ENCODE measurements around the gene PCARE.
"Not testable (repeated sequence)": the region's sequence is repeated elsewhere in the genome, so short reads cannot be mapped to it uniquely, and the experiment has no call there.

PCARE gene

DNA sequence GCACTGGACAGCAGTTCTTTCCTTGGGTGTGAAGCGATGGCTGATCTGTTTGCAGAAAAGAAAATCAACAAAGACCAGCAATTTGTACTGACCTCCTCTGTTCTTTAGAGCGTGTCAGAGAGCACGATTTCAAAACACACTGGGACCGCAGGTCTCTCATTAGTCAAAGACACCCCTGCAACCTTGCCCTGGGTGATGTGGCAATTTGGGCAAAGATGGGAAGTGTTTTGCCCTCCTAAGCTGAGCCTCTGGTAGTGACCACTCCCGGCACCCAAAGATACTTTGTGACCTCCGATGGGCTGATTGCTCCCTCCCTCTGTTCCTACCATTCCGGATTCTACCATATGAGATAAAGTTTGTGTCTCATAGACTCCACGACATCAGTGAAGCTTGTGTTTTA, 22.6 kb upstream of the PCARE start:
- DNase-seq (ENCODE audit: low read depth) = no peak

DNA sequence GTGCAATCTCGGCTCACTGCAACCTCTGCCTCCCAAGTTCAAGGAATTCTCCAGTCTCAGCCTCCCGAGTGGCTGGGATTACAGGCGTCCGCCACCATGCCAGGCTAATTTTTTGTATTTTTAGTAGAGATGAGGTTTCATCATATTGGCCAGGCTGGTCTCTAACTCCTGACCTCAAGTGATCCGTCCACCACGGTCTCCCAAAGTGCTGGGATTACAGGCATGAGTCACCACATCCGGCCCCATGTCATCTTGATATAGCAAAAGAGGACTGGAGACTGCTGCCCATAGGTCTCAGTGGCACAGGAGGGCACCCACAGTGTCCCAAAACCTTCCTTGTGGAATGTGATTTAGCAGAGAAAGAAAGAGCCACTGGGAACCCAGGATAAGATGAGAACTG, 16.0 kb upstream of the PCARE start:
- DNase-seq (ENCODE audit: low read depth) = not testable (repeated sequence)

DNA sequence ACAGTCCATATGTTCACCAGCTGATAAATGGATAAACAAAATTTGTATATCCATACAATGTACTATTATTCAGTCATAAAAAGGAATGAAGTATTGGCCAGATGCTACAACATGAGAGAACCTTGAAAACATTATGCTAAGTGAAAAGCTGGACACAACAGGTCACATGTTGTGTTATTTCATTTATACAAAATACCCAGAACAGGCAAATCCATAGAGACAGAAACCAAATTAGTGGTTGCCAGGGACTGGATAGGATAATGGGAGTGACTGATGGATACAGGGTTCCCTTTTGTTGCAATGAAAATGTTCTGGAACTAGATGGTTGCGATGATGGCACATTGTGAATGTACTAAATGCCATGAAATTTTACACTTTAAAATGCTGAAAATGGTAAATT, 10.2 kb upstream of the PCARE start:
- DNase-seq (ENCODE audit: low read depth) = no peak

DNA sequence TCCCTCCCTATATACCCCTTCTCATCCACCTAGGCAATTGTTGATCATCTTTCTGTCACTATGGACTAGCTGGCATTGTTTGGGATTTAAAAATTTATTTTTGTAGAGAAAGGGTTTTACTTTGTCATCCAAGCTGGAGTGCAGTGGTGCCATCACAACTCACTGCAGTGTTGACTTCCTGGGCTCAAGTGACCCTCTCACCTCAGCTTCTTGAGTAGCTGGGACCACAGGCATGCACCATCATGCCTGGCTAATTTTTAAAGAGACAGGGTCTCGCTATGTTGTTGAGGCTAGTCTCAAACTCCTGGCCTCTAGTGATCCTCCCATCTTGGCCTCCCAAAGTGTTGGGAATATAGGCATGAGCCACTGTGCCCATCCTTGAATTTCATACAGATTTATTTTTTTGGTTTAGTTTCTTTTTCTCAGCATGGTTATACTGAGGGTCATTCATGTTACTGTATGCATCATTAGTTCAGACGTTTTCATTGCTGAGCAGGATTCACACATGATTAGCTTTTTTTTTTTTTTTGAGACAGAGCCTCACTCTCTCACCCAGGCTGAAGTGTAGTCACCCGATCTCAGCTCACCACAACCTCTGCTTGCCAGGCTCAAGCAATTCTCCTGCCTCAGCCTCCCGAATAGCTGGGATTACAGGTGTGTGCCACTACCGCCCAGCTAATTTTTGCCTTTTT, 8.6 kb upstream of the PCARE start:
- DNase-seq (ENCODE audit: low read depth) = no peak

DNA sequence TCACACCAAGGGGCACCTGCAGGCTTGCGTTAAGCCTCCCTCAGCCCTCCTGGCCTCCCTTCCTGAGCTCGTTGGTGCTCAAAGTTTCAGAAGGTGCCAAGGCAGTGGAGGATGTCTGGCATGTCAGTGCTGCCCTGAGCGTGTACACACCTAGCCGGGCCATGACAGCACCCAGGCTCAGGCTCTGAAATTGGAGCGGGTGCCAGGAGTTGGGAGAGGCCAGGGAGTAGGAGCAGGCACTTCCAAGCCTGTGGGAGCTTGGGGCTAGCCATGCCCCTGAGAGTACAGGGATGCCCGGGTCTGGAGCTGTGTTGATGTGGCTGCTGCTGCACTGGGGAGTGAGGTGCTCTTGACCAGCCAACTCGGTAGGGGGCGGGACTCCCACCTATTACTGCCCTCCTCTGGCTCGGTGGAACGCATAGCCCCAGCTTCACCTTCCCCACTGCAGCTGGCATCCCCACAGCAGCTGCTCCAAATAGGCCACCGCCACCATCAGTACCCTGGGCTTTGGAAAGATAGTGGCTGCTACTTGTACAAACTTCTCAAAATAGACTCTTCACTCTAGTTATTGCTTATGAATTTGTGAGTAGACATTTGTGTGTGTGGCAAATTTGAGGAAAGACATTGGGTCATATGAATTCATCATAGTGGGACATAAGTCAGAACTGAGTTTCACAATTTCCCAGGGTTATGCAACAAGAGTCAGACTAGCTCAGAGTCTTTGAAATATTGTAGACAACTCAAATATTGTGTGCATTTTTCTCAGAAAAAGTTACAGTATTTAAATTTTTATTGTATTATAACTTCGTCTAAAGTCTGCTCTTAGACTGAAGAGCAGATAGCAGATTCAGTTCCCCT, 6.8 kb upstream of the PCARE start:
- peak; percentile 26 for DNase-seq (ENCODE audit: low read depth)

DNA sequence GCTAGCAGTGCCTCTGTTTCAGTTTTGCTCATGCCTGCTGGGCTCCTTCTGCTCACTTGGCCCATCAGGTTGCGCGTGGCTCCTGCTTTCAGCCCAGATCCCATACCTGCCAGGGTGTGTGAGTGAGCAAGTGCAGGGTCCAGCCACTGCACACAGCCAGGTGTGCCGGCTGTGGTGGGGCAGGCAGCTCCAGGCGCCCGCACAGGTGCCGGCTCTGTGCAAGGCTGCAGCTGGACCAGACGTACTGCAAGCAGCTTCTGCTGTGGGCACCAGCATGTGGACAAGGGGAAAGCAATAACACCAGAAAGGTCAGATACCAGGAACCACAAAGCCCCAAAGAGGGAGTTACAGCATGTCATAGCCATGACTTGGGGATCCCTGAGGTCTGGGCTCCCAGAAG, 5.6 kb upstream of the PCARE start:
- no peak for DNase-seq (ENCODE audit: low read depth)

DNA sequence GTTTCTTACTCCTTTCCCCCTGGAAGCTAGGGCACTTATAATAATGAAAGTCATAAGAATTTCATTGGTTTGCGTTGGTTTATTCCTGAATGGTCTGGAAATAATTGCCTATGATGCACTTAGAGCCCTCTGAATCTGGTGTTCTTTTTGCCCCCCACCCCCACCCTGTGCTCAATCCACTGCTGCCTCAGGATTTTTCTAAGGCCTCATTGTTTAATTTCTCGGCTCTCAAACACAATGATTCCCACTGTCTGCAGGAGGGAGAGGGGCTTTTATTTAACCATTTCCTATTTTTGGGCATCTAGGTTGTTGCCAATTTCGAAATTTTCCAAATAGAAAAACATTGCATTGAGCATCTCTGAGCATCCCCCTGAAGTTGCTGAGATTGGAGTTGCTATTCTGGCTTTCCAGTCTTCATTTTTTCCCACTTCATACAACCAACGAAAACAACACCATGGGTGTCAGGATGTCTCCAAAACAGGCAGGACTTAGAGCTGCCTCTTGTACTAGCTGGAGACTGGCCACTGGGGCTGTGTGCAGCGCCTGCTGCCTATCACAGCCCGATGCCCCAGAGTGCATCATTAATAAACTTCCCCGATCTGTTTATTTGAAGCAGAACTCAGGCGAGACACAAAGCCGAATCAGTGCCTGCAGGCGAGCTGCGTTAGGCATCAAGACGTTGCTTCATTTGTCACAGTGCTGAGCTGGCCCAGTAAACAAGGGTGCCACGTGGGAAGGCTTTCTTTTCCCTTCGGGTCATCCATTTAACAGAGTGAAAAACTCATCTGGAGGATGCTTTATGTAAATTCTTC, 1.8 kb upstream of the PCARE start:
- no peak for DNase-seq (ENCODE audit: low read depth)

DNA sequence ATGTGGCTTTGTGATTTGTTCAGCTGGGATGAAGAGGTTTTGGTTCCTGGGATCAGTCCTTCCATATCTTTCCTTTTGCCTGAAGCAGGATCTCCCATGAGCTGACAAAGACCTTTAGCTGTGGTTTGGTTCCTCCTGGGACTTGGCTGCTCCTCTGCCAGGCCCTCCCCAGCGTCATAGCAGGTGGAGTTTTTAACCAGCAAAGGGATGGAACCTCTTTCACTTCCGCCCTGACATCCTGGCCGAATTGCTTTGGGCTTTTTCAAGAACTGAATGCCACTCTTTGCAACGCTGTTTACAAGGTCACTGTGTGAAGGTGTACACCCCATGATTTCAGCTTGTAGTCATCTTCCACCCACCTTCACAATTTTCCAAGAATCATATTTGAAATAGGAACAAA, 390 bp downstream of the PCARE start:
- DNase-seq (ENCODE audit: low read depth) = no peak

DNA sequence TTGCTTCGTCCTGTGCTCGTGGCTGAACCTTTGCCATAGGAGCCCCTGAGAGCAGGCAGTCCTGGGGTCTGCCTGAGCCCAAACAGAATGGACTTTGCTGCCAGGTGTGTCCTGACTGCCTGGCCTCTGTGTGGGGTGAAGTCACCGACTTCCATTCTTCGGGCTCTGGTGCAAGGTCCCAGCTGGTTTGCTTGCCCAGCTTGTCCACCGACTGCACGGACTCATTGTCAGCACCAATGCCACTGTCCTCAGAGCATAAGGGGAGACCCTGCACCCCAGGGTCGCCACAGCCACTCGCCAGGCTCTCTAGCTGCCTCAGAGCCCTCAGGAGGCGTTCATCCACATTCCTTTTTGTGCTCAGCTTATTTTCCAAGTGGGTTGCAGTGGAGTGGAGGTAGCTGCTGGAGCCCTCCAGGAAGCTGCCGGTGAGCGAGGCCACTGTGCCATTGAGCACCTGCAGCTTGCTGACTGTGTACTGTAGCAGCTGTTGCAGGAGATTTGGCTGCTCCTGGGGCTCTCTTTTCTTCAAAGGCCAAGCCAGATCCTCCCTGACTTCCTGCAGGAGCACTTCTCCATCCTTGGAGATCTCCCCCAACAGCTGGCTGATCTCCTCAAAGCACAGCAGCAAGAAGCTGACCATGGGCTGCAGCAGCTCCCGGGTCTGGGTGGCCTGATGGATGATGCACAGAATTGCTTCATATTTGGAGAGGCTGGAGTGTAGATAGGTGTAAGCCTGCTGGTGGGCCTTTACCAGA, 1.2 kb downstream of the PCARE start:
- DNase-seq (ENCODE audit: low read depth) = no peak

DNA sequence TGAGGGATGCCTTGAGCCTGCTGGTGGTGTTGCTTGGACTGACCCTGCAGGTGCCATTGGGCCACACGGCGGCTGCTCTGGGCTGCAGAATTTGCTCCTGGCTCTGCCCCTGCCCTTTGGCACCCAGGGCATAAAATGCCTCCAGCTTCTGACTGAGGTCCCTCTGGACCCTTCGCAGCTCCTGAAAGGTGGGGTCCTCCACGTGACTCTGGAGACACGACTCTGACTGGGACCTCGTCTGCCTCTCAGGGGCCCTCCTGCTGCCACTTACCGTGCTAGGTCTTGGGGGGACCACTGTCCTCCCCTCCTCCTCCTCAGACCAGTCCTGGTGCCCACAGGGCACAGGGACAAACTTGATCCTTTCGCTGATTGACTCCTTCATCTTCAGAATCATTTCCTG, 2.1 kb downstream of the PCARE start:
- DNase-seq (ENCODE audit: low read depth) = no peak

DNA sequence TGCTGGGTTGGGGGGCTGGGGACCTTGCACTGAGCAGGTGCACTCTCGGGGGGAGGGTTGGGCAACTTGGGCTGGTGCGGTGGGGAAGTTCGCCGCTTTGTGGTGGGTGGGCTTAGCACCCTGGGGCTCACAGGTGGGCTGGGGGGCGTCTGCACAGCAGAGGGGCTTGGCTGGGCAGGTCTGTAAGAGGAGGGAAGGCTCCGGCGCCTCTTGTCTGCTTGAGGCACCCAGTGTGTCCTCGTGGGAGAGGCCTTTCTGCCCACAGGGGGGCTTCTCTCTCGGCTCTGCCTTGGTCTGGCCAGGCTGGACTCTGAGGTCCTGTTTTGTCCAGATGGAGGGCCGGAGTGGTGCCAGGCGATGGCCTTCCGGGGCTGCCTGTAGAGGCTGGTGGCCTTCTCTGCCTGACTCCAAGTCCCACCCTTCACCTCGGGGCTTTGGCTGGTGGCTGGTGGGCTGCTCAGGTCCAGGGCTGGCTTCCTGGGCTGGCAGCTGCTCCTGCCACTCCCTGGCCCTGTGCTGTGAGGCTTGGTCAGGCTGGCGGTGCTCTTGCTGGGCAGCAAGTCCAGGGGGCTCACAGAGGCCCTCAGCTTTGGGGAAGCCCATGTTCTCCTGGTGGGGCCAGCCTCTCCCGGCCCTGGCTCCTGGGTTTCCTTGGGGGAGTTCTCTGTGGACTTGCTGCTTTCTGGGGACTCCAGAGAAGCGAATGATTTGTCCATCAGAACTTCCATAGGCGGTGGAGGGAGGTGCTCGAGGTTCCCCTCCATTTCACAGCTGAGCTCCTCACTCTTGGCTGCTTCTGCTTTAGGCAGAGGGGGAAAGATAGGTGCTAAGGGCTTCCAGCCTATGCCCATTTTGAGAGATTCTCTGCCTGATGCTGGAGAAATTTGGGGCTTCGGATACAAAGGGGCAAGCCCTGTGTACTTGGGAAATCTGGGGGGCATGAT, 3.0 kb downstream of the PCARE start:
- DNase-seq (ENCODE audit: low read depth) = no peak

DNA sequence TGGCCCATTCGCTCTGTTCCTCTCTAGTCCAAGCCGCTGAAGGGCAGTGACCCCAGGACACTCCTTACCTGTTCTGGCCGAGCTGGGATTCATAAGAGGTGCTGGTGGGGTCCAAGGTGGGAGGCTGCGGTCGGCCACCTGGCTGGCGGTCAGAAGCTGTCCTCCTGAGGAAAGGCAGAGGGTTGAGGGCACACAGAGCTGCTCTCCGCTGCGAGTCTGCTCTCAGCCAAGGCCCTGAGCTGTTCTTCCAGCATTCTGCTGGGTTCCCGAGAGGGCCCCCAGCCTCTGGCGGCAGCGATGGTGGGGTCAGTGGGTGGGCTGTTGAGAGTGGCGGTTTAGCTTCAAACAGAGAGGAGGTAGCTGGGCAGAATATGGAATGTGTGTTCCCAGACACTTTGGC, 3.8 kb downstream of the PCARE start:
- no peak for DNase-seq (ENCODE audit: low read depth)

DNA sequence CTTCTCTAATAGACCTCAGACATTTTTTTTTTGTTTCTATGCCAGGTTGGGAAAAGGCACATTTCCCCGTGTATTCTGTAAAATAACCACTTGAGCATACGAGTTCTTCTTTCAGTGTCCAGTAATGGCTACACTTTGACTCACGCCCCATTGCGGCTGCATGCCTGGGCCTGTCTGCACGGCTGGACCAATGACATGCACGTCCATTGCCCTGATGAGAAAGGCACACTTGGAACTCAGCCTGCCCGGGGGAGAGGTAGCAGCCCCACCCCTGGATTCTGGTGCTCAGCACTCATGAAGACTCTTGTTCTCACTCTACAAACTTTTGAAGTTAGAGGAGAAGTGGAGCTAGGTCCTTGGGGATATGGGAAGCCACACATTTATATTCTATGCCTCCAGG, 5.8 kb downstream of the PCARE start:
- DNase-seq (ENCODE audit: low read depth) = no peak

DNA sequence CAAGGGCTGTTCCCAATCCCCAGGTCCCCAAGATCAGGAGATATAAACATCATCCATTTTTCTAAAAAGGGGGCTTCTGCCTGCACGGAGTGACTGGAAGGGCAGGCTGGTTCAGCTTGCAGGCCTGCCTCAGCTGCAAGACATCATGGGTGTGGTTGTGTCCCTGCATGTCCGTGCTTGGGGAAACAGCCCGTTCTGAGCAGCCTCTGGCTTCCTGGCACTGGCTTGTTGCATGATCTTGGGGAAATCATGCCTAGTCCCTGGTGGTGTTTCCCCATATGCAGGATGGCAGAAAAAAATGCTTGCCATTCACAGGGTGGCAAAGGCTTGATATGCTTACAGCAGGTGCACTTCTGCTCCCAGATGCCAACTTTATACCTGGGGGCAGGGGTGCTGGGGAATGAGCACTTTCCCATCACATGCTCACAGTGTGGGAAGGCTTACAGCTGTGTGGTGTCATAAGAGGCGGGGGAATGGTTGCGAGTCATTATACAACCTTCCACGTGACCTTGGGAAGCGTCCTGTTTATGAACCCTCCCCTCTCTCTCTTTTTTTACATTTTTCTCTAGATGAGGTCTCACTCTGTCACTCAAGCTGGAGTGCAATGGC, 7.2 kb downstream of the PCARE start:
- no peak for DNase-seq (ENCODE audit: low read depth)

DNA sequence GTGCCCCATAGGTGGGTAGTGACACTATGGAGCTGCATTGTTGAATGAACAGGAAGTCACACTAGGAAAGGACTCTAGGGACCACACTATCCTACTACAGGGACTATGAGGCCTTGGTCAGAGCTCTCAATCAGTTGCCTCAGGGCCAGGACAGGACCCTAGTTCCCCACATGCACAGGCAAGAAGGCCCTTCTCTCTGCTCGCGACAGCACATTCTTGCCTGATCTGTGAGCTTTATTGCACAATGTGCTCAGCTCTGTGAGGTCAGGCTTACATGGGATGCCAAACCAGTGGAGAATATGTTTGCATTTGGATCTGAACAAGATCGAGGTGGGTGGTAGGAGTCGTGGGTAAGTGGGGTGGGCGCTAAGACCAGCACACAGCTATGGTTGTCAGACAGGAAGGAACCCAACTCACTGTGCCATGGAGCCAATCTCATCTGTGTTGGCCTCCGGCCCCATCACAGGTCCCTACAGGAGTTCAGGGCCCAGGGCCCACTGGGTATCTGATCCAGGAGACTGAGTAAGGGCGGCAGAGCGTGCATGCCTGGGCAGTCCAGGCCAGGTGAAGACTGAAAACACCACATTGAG, 8.0 kb downstream of the PCARE start:
- peak; percentile 36 for DNase-seq (ENCODE audit: low read depth)

DNA sequence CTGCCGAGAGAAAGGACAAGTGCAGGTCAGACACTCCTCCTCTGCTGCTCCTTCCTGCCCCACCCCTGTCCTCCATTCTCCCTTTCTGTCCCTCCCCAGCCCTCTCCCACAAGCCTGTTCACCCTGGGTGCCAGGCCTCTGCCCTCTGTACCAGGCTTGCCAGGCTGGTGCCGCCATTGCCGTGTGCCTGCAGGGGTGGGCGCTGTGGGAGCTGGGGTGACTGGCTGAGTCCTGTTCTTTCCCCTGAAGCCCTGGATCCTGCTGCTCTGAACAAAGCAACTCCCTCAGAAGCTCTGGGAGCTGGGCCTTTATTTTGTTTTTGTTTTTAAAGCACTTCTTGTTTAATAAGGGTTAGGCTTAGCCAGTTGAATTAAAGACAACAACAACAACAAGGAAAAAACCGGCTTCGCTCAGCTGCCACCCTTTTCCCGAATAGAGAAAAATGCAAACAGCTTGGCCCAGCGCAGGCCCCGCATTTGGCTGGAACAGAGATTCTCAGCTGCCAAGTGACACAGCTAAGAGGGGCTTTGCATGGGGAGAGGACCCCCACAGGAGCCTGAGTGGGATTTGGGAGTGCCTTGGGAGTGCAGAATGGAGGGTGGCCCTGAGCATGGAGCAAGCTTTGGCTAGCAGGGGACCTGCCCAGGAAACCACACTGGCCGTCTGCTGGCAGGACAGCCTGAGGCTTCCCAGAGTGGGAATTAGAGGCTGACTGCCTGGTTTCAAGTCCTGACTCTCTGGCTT, 9.1 kb downstream of the PCARE start:
- no peak for DNase-seq (ENCODE audit: low read depth)

DNA sequence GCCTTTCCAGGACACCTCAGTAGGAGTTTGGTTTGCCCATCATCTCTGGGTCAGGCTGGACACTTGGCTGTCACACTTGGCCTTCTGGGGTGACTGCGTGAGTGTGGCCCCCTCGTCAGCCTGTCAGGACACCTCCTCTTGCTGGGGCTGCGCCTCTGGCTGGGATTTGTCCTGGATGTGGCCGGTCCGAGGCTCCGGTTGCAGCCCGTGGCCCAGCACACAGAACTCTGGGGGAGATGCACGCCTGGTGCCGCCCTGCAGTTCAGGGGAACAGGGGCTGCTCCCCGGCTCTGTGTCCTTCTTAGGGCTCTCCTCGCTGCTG, 9.6 kb downstream of the PCARE start:
- DNase-seq (ENCODE audit: low read depth) = no peak

DNA sequence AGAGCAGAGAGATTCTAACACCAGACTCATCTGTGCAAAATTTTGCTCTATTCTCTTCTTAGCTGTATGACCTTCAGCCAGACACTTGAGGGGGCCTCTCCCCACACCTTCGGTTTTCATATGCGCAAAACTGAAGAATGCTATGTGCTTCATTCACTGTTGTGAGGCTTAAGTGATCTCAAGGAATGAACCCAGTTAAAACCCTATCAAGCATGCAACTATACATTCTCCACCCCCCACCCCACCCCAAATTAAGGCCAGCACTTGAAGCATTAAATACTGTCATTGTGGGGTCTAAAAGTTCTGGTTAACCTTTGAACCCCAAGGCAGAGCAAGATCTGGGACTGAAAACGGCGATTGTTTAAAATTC, 10.0 kb downstream of the PCARE start:
- DNase-seq (ENCODE audit: low read depth) = no peak

DNA sequence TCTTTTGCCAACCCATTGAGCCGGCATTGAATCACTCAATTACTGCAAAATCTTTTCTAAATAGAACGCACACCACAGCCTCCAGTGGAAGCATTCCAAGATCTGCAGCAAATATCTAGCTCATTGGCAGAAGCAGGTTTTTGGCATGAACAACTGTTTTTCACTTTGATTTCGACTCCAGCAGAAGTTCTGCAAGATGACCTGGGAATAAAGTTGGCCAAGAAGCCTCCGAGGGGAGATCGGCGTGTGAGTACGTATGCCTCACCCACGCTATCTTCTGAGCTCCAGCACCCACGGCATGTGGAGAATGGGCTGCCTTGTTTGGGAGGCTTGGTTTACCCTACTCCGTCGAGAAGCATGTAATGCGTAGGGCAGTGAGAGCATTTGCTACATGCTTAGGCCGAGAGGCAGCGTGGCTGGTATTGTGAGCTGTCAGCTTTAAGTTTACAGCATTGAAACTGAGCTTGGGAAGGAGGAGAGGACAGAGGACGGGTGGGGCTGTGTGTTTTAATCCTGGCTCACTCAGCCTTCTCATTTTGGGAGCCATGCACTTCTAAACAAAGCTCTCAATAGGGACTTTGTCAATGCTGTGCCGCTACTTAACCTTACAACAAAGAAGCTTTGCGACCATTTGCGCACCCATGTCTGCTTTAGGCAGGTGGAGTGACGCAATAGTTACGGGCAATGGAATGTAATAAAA, 10.5 kb downstream of the PCARE start:
- peak; percentile 84 for DNase-seq (ENCODE audit: low read depth)
